ENCODE results near the gene TBP. TPM values are rescaled to one million over a fixed set of nuclear protein-coding genes. Genes with fewer than 3 reads are reported as not detected.

Gene TBP
- total and polyA plus RNA-seq, 2 of the 13 experiments (the other 11 are each of a cell fraction or from before 2014, with no cell fraction given) = 21.7 to 28.1 TPM

GRCh38 chr6:170529839-170530469, 24.2 kb upstream of the TBP start (continued):
- TF ChIP-seq, protein P1, sequence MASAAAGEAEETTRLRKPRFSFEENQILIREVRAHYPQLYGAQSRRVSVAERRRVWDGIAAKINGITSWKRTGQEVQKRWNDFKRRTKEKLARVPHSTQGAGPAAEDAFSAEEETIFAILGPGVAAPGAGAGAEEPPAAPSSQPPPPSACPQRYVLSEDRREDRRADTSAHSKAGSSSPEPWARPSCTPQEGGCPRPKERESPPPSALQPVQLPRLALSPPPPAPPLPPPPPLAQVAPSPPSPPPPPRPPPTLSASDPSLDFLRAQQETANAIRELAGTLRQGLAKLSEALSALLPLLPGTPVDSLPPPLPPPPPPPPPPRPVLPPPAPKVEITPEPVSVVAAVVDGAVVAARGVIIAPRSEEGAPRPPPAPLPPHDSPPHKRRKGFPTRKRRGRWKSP (CRISPR knock-in tag; IDR thresholded peaks at IDR 0.05) = no peak
- TF ChIP-seq, protein P2, sequence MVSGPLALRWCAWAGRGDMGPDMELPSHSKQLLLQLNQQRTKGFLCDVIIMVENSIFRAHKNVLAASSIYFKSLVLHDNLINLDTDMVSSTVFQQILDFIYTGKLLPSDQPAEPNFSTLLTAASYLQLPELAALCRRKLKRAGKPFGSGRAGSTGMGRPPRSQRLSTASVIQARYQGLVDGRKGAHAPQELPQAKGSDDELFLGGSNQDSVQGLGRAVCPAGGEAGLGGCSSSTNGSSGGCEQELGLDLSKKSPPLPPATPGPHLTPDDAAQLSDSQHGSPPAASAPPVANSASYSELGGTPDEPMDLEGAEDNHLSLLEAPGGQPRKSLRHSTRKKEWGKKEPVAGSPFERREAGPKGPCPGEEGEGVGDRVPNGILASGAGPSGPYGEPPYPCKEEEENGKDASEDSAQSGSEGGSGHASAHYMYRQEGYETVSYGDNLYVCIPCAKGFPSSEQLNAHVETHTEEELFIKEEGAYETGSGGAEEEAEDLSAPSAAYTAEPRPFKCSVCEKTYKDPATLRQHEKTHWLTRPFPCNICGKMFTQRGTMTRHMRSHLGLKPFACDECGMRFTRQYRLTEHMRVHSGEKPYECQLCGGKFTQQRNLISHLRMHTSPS (CRISPR knock-in tag; IDR thresholded peaks at IDR 0.05; ENCODE audit: low read depth) = no peak
- no peak for TF ChIP-seq ZNF10 (CRISPR knock-in tag; IDR thresholded peaks at IDR 0.05; ENCODE audit: borderline replicate concordance, low read depth)
- no peak for TF ChIP-seq ARNT2 (CRISPR knock-in tag; IDR thresholded peaks at IDR 0.05; ENCODE audit: low read depth)
- peak; percentile 17; the same call in 1 of the 2 replicates for TF ChIP-seq IKZF5 (CRISPR knock-in tag; IDR thresholded peaks at IDR 0.05)
- TF ChIP-seq ZNF720 (CRISPR knock-in tag; IDR thresholded peaks at IDR 0.05) = no peak
- no peak for TF ChIP-seq SKI (IDR thresholded peaks at IDR 0.05; ENCODE audit: partially characterized antibody)
- no peak for TF ChIP-seq IKZF1 (IDR thresholded peaks at IDR 0.05)
- no peak for TF ChIP-seq ZNF282 (IDR thresholded peaks at IDR 0.05; ENCODE audit: partially characterized antibody)
- no peak for TF ChIP-seq NFE2L2 (IDR thresholded peaks at IDR 0.05; ENCODE audit: low read length)
- no peak for TF ChIP-seq ZNF101 (CRISPR knock-in tag; IDR thresholded peaks at IDR 0.05; ENCODE audit: borderline replicate concordance, low read depth)
- no peak for TF ChIP-seq ZNF703 (CRISPR knock-in tag; IDR thresholded peaks at IDR 0.05; ENCODE audit: borderline replicate concordance)
- TF ChIP-seq E2F5 (CRISPR knock-in tag; conservative IDR thresholded peaks at IDR 0.05) = no peak
- TF ChIP-seq KLF16 (CRISPR knock-in tag; IDR thresholded peaks at IDR 0.05) = 0 out of 4 replicates have a peak, but pooled peaks of 1 of the 2 experiments have one; percentile 40
- no peak for TF ChIP-seq EP300 (IDR thresholded peaks at IDR 0.05; ENCODE audit: low read depth in 2 of 2, low read length in 2 of 2)
- TF ChIP-seq EP300 (CRISPR knock-in tag; IDR thresholded peaks at IDR 0.05; ENCODE audit: borderline replicate concordance) = no peak
- no peak for TF ChIP-seq NAIF1 (CRISPR knock-in tag; IDR thresholded peaks at IDR 0.05; ENCODE audit: borderline replicate concordance)
- TF ChIP-seq, protein P3, sequence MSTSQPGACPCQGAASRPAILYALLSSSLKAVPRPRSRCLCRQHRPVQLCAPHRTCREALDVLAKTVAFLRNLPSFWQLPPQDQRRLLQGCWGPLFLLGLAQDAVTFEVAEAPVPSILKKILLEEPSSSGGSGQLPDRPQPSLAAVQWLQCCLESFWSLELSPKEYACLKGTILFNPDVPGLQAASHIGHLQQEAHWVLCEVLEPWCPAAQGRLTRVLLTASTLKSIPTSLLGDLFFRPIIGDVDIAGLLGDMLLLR (CRISPR knock-in tag; IDR thresholded peaks at IDR 0.05) = no peak
- TF ChIP-seq ESRRA (CRISPR knock-in tag; IDR thresholded peaks at IDR 0.05; ENCODE audit: low read depth) = no peak
- no peak for TF ChIP-seq ZNF44 (CRISPR knock-in tag; IDR thresholded peaks at IDR 0.05)
- peak; percentile 23; the same call in 1 of the 2 replicates for TF ChIP-seq RARA (CRISPR knock-in tag; IDR thresholded peaks at IDR 0.05)
- TF ChIP-seq POLR2AphosphoS5 (IDR thresholded peaks at IDR 0.05; ENCODE audit: low read depth, low read length) = no peak
- no peak for TF ChIP-seq DDIT3 (CRISPR knock-in tag; IDR thresholded peaks at IDR 0.05)

All from HepG2 (cell line).